SK-N-SH treated with all-trans-retinoic acid at 6 μM for 48 hours (cell line): ENCODE measurements around the gene GAK.

Source experiments
- ISL1 ChIP-seq: fragments of 250-450 bp; sonication (Bioruptor Pico); IDR thresholded peaks from 2 replicates; pipeline ENCODE4 v2.1.2; 2022; ENCODE audit warnings: mild to moderate bottlenecking, moderate library complexity
- OSR1 ChIP-seq: fragments of 250-450 bp; sonication (Bioruptor Pico); IDR thresholded peaks from 2 replicates; pipeline ENCODE4 v1.8.0; 2022; ENCODE audit warnings: moderate library complexity, mild to moderate bottlenecking, inconsistent platforms
- RARB ChIP-seq: fragments of 250-450 bp; sonication (Bioruptor Pico); IDR thresholded peaks from 2 replicates; pipeline ENCODE4 v1.8.0; 2021; ENCODE audit warnings: mild to moderate bottlenecking, moderate library complexity
- ZNF565 ChIP-seq: fragments of 450-650 bp; formaldehyde crosslinking; conservative IDR thresholded peaks from 2 replicates; pipeline ENCODE4 v1.5.0; 2020; ENCODE audit warnings: low read depth, mild to moderate bottlenecking, moderate library complexity
- ZNF8 ChIP-seq: fragments of 450-650 bp; formaldehyde crosslinking; IDR thresholded peaks from 2 replicates; pipeline ENCODE4 v1.5.0; 2020; ENCODE audit warnings: mild to moderate bottlenecking, moderate library complexity
- TF ChIP-seq, protein P1 (sequence below): fragments of 250-450 bp; sonication (Bioruptor Pico); IDR thresholded peaks from 2 replicates; pipeline ENCODE4 v1.5.1; 2020; ENCODE audit warnings: low read depth, mild to moderate bottlenecking, moderate library complexity

DNA sequence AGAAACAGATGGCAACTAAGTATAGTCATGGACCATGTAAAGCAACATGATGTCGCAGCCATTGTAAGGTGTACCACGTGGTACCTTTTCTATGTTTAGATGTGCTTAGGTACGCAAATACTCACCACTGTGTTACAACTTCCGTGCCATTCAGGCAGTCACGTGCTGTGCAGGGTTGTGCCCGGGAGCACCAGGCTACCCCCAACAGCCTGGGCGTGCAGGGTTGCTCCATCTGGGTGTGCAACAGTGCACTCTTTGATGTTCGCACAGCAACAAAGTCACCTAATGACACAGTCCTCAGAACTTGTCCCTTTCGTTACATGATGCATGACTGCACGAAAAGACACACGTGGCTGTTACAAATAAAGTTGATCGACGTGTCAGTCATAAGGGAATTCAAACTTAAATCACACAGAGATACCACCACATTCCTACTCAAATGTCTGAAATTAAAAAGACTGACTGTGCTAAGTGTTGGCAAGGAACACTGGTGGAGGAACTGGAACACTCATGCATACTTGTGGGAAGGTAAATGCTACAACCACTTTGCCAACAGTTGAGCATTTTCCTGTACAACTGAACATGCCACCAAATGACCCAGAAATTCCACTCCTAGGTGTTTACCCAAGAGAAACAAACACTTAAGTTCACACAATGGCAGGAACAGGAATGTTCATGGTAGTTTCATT is 130.5 kb downstream of the GAK start:
- TF ChIP-seq, protein P1, sequence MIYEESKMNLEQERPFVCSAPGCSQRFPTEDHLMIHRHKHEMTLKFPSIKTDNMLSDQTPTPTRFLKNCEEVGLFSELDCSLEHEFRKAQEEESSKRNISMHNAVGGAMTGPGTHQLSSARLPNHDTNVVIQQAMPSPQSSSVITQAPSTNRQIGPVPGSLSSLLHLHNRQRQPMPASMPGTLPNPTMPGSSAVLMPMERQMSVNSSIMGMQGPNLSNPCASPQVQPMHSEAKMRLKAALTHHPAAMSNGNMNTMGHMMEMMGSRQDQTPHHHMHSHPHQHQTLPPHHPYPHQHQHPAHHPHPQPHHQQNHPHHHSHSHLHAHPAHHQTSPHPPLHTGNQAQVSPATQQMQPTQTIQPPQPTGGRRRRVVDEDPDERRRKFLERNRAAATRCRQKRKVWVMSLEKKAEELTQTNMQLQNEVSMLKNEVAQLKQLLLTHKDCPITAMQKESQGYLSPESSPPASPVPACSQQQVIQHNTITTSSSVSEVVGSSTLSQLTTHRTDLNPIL, result no peak
- TF ChIP-seq ISL1 (no peak), RARB (CRISPR knock-in tag) (no peak), ZNF565 (CRISPR knock-in tag) (no peak), ZNF8 (no peak), OSR1 (CRISPR knock-in tag) (no peak)
